Gastroesophageal sphincter (tissue), 3 donors: ENCODE results near the gene NELL1.

Experiments used
- POLR2A ChIP-seq, 2 donors: fragments of 450-650 bp; IDR thresholded peaks; one replicate each; pipeline ENCODE4 v1.6.1; 2017; ENCODE audit warnings: antibody characterized with exemption in 2 of 2, mild to moderate bottlenecking in 2 of 2, moderate library complexity in 1 of 2
- TF ChIP-seq, protein P1 (sequence below), 4 experiments: fragments of 200-600 bp in 2 of 4; fragments of 450-650 bp in 2 of 4; sonication (generic) in 1 of 4; IDR thresholded peaks; one replicate each; pipeline ENCODE4 v1.5.1; 2017 to 2019; ENCODE audit warnings: antibody characterized with exemption in 4 of 4, mild to moderate bottlenecking in 2 of 4, moderate library complexity in 2 of 4

DNA sequence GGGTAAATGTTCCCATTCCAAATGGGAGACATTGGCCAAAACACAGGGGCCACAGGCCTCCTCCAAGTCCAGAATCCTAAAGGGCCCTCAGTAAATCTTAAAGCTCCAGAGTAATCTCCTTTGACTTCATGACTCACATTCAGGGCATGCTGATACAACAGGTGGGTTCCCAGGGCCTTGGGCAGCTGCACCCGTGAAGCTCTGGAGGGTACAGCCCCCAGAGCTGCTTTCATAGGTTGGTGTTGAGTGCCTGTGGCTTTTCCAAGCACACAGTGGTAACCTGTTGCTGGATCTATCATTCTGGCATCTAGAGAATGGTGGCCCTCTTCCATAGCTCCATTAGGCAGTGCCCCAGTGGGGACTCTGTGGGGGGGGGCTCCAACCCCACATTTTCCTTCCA is 54.0 kb downstream of the NELL1 start:
- TF ChIP-seq POLR2A (IDR thresholded peaks at IDR 0.05): no peak
- TF ChIP-seq, protein P1, sequence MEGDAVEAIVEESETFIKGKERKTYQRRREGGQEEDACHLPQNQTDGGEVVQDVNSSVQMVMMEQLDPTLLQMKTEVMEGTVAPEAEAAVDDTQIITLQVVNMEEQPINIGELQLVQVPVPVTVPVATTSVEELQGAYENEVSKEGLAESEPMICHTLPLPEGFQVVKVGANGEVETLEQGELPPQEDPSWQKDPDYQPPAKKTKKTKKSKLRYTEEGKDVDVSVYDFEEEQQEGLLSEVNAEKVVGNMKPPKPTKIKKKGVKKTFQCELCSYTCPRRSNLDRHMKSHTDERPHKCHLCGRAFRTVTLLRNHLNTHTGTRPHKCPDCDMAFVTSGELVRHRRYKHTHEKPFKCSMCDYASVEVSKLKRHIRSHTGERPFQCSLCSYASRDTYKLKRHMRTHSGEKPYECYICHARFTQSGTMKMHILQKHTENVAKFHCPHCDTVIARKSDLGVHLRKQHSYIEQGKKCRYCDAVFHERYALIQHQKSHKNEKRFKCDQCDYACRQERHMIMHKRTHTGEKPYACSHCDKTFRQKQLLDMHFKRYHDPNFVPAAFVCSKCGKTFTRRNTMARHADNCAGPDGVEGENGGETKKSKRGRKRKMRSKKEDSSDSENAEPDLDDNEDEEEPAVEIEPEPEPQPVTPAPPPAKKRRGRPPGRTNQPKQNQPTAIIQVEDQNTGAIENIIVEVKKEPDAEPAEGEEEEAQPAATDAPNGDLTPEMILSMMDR (IDR thresholded peaks at IDR 0.05): no peak
